ENCODE measurements around the gene IER5.

The IER5 gene

GRCh38 chr1:181116819-181117390 lies 28.4 kb downstream of the IER5 start:
- no peak for DNase-seq

GRCh38 chr1:181117648-181118449 lies 29.3 kb downstream of the IER5 start:
- DNase-seq, result peak; percentile 67

- no peak for DNase-seq
Observed at GRCh38 chr1:181119093-181119989, 30.8 kb downstream of the IER5 start.

DNA sequence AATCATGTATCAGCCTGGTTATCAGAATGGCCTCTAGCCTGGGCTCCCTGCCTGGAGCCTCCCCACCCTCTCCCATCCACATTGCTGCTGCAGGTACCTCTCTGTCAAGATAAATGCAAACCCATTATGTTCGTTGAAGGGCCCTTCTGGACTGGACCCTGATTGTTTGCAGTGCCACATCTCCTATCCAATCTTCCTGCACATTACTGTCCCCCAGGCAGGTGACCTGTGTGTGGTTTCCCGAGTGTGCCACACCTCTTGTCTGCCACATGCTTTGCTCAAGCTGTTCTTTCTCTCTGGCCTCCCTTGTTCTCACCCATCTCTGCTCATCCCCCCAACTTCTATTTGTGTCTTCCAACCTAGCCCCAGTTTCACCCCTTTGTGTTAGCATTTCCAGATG lies 32.4 kb downstream of the IER5 start:
- peak; percentile 58 for DNase-seq

DNA sequence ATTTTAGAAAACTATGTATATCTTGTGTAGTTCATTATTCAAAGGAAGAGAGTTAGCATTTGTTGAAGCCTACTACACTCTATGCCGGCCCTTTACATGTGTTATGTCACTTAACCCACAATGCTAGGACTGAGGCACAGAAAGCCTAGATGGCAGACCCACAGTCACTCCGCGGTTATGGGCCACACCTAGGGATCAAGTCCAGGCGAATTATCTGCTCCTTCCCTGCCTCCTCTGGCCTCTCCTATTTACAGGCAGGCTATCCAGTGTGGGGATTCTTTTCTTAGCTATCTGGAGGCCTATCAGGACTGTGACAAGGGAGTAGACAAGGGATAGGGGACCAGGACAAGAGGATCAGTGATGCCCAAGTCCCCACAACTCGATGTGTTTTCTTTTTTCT lies 33.0 kb downstream of the IER5 start:
- no peak for DNase-seq

DNA sequence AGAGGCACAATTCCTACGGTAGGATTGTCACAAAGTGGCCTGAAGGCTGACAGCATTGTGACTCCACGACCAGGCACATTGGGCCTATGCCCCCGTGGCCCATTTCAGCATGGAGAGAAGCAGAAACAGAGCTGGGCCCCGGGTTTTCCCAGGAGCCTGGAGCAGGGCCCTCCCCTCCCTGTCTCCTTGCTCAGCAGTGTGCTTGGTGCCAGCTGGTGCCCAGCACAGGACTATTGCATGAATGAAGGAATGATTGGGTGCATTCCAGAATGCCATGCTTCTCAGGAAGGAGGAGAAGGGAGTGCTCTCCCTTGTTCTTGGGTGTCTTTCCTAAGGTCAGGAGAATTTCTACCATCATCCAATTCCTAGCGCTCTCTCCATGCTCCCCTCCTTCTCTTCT lies 33.7 kb downstream of the IER5 start:
- DNase-seq, result no peak

GRCh38 chr1:181123173-181123572 lies 34.7 kb downstream of the IER5 start:
- DNase-seq, result no peak

DNA sequence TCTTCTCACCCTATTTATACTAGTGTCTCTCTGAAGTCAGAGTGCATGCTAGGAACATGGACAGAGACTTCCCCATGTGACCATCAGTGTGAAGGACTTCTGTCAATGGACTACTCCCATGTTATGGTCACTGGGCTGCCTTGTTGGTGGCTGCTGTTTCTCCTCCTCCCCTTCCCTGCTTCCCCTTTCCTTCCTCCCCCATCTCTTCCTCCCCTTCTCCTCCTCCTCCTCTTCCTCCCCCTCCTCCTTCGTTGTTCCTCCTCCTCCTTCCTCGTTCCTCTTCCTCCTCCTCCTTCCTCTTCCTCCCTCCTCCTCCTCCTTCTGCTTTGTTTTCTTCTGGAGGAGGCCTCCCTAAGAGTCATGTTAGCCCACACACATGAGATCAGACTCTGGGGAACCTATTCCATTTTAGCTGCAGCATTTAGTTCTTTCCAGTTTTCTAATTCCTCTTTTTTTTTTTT lies 35.8 kb downstream of the IER5 start:
- DNase-seq, result no peak

GRCh38 chr1:181126289-181126688 lies 37.8 kb downstream of the IER5 start:
- no peak for DNase-seq

GRCh38 chr1:181126871-181127587 lies 38.5 kb downstream of the IER5 start:
- peak; percentile 93 for DNase-seq

- DNase-seq, result no peak
Observed at GRCh38 chr1:181127898-181128453, 39.5 kb downstream of the IER5 start.

- no peak for DNase-seq
Observed at GRCh38 chr1:181128592-181129497, 40.3 kb downstream of the IER5 start.

DNA sequence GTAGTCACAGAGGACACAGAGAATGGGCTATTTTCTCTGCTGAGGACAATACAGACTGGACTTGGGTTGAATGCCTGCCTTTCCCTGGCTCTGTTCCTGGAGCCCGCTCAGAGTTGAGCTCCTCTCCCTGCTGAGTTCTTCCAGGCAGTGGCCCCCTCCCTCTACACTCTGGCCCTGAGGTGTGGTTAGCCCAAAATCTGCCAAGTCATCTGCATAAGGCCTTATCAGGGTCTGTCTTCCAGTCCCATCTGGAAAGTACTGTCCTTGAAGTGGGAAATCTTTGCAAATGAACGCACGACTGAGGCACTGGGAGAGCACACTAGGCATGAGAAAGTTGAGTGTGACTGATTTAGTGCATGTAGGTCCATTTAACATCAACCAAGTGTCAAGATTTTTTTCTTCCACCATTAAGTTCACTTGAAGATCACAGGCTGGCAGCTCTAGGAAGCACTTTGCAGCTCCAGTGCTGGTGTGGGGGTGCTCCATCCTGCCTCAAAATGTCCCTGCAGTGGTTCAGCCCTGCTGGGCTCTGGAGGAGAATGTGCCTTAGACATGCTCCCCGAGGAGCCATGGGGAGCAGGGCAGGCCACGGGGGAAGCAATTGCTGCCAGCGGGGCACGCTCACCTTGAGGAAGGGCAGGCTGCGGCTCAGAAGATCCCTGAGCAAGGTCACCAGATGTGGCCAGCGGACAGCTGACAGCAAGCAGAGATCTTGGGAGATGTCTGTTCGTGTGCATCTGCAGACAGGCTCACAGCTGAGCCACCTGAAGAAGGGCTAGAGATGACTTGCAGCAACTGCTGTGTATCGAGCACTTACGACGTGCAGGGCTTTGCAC lies 41.5 kb downstream of the IER5 start:
- DNase-seq, result no peak

DNA sequence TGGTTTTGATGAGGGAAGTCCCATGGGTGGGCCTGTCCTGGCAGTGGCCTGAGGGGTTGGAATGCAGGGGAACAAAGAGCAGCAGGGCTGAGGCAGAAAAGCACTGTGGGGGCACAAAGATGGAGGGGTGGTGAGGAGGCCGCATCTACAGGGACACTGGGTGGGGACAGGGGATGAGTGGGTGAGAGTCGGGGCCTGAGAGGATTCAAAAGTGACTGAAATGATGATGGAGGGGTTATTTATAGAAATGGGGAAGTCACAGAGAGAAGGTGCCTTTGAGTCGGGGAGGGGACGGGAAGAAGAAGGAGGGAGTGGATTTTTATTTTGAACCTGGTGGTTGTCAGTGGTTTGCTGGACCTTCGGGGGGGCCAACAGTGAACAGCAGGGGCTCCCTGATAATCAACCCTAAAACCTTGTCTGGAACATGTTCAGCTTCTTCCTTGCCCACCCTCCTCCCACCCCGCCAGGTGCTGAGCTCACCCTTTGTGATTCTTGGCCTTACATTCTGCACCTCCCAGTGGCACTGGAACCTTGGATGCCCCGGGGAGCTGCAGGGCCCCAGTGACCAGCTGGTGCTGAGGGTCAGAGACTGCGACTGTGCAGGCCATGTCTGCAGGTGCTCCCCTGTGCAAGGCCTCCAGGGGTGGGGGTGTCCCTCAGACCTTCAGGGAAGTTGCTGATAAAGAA lies 42.9 kb downstream of the IER5 start:
- no peak for DNase-seq

- DNase-seq, result no peak
Observed at GRCh38 chr1:181133441-181133951, 45.0 kb downstream of the IER5 start.

- DNase-seq, result no peak
Observed at GRCh38 chr1:181133969-181134418, 45.5 kb downstream of the IER5 start.

DNA sequence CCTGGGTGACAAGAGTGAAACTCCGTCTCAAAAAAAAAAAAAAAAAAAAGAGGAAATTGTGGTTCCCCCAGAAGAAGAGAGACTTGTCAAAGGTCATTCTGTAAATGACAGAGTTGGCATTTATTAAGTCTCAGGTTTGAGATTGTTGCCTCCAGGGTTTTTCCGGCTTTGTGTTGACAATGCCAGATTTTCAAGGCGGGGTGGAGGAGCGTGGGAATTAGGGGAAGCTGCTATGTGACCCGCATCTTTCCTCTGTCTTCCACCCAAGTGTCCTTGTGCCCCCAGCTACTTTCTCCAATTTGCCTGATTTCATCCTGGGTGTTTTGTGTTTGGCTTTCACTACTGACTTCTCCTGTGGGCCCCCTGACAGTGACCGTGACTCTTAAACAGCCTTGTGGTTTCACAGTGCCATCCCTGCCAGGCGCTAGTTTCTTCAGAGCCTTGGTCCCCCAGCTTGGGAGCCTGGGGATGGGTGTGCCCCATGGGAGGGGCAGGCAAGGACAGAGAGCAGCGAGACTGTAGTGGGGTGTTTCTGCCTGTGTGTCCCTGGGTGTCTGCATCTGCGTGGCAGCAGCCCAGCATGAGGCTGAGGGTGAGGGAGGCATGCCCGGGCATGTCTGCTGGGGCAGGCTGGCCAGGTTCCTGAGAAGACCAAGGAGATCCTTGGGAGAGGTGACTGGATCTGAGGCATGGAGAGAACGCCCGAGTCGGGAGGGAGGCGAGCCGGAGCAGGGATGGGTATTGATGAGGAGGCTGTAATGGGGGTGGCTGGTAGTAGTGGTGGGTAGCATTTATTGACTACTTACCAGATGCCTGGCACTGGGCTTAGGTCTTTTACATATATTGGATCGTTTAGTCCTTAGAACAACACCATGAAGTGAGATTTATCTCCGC lies 46.3 kb downstream of the IER5 start:
- peak; percentile 38 for DNase-seq

GRCh38 chr1:181135437-181135731 lies 46.9 kb downstream of the IER5 start:
- no peak for DNase-seq

Data from DMS153 (cell line).